Activated T-cell treated with anti-CD3 and anti-CD28 coated beads for 24 hours (primary cell): ENCODE data around the gene GPR161.
A peak's percentile ranks its signal among the peaks of the same experiment; 100 is the strongest.
"Not testable (repeated sequence)": the region's sequence is repeated elsewhere in the genome, so short reads cannot be mapped to it uniquely, and the experiment has no call there.

ENCODE experiments used
- DNase-seq: peaks from one replicate; pipeline ENCODE4 v3.0.0-alpha.2; 2020; ENCODE audit warnings: low read depth

The GPR161 gene

DNA sequence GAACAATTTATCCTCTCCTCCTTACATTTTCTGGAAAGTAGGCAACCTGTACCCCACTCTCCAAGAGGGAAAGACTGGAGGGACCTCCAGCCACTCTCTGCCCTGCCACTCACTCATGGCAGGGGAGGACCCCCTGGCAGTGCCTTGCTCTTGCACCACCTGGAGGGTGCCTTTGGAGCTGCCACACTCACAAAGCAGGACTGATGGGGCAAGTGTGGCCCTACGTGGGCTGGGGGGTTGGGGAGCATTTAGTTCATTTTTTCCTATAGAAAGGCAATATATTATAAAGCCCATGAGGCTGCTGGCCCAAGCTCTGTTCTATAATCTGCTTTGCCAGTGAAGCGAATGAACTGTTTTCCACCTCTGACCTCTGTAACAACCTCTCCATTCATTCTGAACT lies 50.3 kb downstream of the GPR161 start:
- DNase-seq: no peak

DNA sequence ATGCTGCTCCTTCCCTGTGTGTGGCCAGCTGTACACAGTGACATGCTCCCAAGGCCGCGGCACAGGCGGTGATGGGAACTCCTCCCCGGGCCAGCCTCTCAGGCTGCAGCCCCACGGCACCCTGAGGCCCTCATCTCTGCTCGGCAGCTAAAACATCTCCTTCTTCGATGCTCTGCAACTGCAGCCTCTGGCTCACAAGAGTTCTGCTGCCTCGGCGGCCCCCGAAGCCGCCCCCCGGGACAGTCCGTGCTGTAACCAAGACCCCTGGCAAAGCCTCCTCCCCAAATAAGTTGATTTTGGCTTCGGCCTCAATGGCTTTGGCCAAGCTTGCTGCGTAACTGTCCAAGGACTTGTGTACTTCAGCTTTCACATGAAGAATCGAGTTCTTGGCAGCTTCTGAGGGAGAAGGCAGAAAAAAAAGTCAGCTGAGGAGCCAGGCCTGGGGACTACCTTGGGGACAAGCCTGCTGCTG lies 51.3 kb downstream of the GPR161 start:
- DNase-seq: no peak

DNA sequence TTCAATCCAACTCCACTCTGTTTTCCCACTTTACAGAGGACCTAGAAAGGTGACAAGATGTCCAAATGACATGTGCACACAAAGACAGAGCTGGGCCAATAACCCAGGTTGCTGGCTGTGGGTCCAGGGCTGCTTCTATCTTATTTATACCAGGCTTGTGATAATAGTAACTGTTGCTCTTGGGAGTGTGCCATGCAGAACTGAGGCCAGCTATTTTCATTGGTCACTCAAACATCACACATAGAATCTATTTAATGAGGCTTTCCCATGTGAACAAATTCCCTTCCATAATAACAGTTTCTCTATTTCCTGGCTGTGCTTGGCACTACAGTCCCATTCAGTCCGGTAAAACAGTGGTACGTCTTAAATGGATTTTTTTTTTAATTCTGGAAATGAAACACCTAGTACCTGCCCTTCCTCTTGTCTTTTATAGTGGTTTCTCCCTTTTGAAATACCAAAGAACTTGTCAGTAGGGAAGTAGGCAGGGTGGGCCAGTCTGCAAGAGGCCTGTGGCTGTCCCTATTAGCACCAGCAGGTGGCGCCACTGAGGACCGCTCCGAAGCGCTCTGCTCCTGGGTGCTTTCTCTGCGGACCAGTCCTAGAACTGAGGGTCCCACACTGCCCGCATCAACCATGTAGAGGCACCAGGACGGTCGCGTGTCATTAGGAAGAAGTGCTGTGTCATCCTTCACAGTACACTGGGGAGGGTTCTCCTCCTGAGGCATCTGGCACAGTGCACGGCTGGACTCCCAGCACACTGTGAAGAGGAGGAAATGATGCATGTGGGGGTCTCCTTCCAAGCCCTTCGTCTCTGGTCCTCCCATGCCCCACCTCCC lies 52.1 kb downstream of the GPR161 start:
- DNase-seq: peak; percentile 45

DNA sequence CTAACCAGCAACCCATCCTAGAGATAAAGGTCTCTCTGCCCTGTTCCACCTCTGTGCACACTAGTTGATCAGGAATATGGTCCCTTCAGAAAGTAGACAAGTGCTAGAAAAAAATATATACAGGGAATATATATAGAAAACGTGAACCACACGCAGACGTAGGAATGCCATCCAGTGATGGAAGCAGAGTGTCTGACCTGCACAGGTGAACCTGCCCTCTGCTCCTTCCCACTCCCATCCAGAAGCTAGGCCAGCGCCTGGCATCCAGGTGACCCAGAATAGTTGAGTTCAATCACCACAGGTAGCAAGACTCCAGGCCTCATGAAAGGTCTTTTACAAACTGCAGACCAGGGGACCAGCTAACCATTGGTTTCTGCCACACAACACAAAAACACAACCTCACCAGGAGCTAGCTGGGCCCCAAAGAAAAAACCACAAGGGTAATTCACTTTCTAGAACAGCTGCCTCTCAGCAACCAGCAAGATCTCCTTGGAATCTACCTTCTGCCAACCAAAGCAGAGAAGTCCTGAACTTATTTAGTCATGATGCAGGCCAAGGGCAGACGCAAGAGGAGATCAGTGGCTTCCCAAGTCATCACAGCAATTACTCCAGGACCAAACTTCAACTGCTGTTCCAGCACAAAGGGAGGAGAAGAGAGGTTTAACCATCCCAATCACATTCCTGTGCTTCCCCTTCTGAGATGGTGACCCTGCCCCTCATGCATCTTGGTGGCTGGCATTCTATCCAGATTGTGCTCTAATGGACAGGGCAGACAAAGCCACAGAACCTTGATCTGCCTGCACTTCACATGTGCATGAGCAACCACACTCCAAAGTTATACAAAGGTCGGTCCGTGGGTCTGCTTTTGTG lies 53.0 kb downstream of the GPR161 start:
- DNase-seq: no peak

DNA sequence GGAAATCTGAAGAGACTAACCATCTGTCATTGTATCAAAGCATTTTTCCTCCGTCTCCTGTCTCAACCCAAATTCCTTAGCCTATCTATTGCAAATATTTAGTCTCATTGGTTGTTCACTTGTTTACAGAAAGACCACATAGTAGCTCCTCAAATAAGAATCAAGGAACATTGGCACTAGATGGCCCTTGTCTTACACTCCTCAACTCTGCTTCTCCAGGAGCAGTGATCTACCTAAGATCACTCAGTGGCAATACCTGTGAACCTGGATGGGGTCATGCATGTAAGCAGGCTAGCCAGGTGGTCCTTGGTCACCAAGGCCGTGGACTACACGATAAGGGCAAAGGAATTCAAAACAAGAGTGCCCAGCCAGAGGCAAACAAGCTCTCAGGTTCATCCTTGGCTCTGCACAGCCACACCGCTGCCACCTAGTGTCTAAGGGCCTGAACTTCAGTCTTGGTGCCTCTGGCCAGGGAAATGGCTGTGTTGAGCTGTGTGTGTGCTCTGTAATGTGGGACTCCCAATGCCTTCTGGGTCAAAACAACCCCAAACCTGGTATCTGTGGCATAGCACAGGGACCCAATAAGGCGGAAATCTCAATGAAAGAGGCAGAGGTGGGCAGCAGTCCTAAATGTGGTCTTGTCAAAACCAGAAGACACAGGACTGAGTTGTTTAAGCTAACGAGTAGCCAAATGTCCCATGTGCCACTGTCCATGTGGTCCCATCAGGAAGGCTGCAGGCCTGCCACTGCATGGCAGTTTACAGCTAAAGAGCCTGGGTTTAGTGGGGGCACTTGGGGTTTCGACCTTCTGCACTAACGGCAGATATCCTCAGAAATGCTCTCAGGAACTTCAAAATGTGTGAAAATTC lies 54.5 kb downstream of the GPR161 start:
- DNase-seq: peak; percentile 58

DNA sequence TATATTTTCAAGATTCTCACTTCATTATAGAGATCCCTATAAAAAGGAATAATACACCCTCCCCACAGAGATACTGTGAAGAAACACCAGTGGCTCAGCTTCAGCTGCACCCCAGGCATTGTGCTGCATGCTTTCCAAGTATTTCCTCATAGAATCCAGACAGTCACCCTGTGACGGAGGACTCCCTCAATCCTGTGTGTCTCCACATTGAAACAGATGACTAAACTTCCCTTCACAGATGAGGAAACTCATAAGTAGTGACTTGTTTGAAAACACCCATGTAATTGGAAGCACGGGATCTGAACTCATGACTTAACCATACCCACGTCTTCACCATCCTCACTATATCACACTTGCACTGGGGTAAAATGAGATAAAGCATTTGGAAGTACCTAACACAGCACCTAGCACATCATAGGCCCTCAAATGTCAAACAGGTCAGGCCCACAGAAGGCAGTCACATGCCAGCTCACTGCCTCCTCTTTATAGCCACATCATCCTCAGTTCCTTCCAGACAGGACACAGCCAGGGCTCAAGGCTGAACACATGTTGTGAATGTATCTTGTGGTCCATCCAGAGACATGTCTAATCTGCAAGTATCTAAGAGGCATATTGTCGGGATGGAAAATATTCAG lies 55.2 kb downstream of the GPR161 start:
- no peak for DNase-seq

DNA sequence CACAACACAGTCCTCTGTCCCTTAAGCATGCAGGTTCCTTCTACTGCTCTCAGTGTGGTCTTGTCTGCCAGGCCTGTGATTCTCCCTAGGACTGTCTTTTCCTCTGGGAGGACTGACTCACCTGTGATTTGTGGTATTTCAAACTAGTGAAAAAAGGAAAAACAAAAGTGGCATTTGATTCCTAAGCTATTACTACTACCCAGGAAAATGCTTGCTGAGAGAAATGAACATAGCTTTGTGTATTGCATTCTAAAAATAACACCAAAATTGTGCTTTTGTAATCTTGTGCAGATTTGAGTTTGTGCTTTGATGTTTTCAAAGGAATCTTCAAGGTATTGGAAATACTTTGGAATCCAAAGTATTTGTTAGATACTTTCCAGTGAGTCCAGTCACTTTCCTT lies 57.0 kb downstream of the GPR161 start:
- DNase-seq: no peak

DNA sequence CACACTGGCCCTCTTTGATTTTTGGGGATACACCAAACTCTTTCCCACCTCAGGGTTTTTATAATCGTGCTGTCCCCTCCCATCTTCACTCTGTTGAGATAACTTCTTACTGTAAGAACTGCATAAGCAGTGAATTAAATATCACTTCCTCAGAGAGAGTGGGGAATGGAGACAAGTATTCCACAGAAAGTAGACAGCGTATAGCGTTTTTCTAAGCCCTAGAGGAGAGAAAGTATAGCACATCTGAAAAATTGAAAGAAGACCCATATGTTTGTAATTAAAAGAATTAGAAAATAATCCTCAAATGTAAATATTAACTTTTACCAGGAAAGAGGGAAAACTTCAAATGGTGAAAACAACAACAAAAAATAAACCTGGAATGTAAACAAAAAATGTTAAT lies 67.3 kb downstream of the GPR161 start:
- no peak for DNase-seq

DNA sequence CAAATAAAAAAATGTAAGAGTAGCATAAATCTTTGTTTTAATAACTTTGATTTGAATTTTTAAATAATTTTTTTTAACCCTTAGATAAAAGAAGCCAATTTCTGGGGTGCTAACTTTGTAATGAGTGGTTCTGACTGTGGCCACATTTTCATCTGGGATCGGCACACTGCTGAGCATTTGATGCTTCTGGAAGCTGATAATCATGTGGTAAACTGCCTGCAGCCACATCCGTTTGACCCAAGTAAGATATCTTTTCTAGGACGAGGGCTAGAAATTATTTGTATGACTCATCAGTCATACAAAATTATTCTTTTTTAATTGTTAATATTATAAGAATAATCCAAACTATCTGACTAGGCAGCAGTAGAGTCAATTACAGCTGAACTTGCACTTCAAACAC lies 71.2 kb downstream of the GPR161 start:
- no peak for DNase-seq

DNA sequence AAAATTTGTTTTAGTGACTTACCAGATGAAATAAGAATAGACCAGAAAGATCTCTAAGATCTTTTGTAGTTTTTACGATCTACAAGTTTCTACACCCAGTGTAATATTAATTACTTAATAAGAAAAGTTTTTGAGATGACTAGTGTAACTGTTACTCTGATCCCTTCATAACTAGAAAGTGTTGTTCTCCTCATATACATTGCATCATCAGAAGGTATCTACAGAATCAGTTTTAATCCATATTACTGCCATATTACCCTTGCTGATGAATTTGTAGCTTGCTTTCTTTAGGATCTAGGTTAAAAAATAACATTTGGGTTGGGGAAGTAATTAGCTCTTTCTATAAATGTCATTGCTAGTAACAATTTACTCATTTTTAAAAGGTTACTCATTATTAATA lies 72.5 kb downstream of the GPR161 start:
- DNase-seq: no peak

DNA sequence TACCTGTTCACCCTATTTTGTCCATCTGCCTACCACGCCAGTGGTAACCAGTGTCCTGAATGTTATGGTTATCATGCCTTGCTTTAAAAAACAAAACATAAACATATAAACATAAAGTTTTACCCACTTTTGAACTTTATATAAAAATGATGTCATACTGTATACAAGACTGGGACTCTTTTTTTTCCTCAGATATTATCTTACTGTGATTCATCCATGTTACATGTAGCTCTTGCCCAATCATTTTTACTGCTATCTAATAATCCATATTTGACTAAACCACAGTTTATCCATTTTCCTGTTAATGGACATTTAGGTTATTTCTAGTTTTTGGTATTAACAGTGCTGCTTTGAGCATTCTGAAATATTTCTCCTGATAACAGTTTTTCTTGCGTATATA lies 78.8 kb downstream of the GPR161 start:
- DNase-seq: no peak

DNA sequence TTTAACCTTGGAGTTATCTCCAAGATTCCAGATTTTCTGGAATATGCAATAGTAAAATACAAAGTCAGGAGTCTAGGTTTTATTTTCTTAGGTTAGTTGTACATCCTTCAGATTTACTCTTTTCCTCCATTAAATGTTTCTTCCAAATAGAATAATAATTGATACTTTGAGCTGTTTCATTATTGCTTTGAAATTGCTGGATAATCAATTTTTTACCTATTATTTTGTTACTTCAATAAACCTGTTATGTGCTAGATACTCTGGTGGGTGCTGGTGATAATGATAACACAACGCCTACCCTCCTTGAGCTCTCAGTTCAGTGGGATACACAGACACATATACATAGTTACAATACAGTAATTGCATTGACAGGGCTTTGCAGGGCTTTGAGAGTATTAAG lies 79.4 kb downstream of the GPR161 start:
- DNase-seq: no peak

DNA sequence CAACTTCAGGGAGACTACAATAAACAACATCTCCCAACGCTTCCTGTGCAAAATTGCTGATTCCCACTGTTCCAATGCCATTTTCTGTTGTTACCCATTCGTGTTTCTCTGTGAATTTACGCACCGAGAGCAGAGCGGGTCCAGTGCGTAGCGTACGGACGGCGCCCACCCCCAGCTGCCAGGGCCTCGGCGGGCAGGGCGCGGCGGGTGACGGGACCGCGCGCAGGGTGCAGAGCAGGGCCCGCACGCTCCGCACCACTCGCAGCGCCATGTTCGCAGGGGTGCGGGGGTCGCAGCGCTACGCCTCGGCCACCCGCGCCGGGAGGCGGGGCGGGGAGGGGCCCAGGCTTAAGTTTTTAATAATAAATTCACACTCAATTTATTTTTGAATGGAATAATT lies 80.6 kb downstream of the GPR161 start:
- not testable (repeated sequence) for DNase-seq

DNA sequence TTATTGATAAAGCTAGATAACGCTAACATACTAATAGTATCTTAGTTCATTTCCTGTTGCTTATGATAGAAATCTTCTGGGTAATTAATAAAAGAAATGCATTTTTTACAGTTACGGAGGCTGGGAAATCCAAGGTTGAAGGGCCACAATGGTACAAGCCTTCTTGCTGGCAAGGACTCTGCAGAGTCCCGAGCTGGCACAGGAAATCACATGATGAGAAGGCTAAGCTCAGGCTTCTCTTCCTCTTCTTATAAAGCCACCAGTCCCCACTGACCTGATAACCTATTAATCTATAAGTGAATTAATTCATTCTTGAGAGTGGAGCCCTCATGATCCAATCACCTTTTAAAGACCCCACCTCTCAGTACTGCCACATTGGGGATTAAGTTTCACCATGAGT lies 82.6 kb downstream of the GPR161 start:
- no peak for DNase-seq

DNA sequence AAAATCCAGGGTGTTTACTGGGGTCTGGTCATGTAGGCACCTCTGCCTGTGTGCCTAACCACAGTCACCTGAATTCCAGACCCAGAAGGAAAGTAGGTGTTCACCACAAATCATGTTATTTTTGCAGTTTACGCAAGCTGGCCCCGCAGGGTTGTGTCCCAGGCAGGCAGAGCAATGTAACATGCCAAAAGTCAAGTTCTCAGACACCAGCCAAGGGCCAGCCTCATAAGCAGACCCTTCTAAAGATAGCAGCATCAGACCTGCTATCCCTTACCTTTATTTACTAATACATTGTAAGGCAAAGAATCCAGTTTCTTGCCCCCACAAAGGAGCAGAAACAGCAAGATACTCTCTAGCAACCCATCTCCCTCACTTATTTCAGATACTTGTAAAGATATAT lies 83.0 kb downstream of the GPR161 start:
- no peak for DNase-seq

DNA sequence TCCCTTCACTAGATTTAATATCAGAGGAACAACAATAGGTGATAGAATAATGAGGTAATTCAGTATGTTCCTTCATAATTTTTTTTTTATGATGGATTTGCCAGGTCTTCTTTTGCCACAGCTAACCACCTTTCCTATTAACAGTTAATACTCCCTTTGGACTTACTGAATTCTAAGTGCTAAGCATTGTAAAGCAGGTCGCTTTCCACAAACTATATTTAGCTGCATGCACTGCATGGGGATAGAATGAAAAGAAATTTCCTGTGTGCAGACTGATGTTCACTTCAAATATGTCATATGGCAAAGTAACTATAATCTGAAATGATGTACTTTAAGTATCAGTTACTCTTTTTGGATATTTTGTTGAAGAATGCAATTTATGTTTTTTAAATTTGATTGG lies 85.8 kb downstream of the GPR161 start:
- no peak for DNase-seq

DNA sequence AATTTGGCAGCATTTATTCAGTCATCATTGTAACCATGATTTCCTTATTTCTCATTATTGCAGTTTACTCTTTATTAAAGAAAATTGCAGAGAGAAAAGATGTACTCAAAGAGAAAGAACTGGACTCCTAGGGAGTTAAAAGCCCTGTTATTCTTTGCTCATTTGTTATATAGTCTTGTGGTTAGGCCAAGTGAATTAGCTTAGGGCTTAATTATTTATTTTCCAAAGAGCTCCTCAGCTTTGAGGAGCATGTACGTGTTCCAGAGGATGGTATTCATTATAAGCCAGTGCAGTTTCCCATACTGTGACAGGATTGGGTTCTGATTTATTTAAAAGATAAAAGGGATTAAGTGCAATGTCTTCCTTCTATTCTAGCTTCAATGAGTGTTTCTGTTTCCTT lies 86.4 kb downstream of the GPR161 start:
- DNase-seq: no peak

DNA sequence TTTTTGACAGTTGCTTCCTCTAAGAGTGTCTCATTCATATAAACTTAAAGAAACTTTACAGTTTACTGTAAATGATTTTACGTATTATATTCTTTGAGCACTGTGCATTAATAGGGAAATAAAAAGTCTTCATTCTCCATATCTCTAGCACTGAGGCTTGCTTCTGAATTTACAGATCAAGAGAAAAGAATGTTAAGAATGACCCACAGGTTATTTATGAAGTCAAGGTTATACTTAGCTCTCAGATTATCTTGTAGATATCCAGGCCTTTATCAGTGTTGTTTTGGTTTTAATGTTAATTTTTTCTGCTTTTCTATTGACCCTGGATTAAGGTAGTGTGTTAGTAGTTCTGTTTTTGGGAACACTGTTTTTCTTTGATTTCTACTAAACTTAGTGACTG lies 91.4 kb downstream of the GPR161 start:
- no peak for DNase-seq

DNA sequence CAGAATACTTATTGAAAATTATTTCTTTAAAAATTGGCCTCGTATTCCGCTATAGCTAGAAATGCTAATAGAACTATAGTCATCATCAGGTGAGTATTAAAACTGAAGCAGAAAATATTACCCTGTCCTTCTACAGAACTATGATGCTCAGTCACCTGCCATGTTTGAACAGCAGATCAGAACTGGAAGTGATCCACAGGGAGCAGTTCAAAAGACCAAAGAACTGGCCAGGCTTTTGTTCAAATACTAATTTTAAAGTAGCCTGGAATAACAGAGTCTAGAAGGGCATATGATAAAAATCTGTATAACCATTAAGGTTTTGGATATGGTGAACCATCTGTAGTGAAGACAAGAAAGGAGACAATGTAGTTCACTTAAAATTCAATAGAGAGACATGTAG lies 94.4 kb downstream of the GPR161 start:
- DNase-seq: no peak

DNA sequence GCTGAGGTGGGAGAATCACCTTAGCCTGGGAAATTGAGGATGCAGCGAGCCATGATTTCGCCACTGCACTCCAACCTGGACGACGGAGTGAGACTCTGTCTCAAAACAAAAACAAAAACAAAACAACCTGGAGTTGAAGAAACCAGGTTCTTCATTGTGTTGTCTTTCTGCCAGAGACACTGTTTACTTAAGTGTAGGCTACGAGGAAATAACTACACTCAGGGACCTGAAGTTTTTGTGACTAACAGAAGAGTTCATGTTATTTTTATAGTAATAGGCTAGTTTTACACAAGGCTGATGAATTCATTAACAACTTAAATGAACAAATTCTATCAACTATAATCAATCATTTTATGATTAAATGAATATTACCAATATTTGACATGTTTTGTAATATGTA lies 101.4 kb downstream of the GPR161 start:
- no peak for DNase-seq

DNA sequence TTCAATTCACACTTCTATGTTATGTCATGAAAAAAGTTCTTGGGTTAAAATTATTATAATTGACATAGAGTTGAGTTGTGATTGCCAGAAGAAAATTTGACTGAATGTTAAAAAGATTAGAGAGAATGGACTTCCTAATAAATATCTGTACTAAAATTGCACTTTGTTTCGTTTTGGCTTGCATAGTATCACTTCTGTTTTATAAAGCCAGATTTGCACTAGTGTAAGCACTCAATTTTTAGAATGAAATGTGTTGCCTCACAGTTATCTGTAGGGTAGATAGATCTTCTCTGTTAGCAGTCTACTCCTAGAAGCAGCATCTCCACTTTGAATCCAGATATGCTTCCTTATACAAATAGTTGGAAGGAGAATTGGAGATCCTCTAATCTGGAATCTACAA lies 104.7 kb downstream of the GPR161 start:
- no peak for DNase-seq

DNA sequence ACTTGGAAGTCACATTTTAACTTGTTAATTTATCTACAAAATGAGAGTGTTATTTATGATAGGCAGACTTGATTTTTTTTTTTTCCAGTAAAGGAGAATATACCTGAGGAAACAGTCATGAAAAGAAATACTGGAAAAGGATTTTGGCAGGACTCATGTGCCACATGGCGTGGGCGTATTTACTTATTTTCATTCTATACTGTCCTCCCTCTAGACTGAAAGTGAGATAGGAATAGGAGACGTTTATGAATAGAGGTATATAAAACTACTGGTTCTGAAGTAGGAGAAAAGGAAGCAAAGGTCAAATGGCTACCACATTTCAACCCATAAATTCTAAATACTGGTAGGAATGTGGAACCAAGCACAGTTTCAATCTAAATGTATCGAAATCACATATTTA lies 105.1 kb downstream of the GPR161 start:
- no peak for DNase-seq
